Skin of body (tissue), 2 donors: ENCODE results near the gene NMNAT2. TPM values are rescaled to one million over a fixed set of nuclear protein-coding genes. Genes with fewer than 3 reads are reported as not detected.

ENCODE experiments used
- DNase-seq: peaks from one replicate; lab custom pipeline; 2025; lab: John Stamatoyannopoulos, UW
- total RNA-seq: library from RNA; depleted of rRNA; stranded (reverse); fragments of >200 nt; gene quantifications from one replicate; pipeline ENCODE4 v1.2.3, GENCODE V29; 2014

The NMNAT2 gene
- total RNA-seq, 1 donor from 2014 or later, result 0.79 TPM

- peak; percentile 50 for DNase-seq
Observed at GRCh38 chr1:183239793-183240525, 178.2 kb downstream of the NMNAT2 start.

DNA sequence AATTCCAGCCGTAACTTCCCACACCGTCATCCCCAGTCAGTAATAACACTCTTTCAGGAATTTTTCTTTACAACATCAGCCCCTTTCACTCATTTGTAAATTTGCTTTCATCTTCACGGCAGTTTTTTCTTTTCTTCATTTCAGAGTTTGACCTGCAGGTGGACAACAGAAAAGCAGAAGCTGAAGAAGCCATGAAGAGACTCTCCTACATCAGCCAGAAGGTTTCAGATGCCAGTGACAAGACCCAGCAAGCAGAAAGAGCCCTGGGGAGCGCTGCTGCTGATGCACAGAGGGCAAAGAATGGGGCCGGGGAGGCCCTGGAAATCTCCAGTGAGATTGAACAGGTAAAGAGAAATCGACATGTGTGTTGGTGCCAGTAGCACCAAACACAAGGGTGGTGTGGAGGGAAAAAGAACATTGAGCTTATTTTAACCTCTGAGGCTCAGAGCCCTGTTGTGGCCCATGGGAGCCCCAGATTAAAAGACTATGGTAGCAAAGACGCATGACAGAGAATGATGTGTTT, 178.9 kb downstream of the NMNAT2 start:
- DNase-seq, result no peak

DNA sequence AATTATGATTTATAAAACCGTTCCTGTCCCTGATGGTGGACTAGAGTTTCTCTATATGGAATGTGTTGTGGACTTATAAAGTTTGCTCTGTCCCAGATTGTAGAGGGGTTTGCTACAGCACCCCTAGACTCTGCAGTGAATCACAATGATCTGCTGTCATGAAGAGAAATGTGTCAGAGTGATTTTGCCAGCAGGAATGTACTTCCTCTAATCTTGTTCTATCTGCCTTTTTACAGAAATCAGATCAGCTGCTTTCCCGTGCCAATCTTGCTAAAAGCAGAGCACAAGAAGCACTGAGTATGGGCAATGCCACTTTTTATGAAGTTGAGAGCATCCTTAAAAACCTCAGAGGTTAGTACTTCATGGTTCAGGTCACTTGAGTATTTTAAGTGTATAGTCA, 180.1 kb downstream of the NMNAT2 start:
- DNase-seq, result no peak

DNA sequence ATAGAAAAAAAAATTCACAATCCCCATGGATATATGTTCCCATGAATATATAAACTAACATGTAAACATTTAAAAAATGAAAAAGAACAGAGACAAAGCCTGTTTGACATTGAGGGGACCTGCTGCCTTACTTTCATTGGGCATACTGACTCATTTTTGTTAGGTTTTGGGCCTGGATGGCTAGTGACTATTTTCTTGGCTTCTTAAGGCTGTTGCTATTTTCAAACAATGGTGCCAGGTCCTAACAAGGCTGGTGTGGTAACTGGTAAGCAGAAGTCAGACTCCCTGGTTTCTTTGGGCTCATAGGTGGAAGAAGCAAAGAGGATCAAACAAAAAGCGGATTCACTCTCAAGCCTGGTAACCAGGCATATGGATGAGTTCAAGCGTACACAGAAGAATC, 181.1 kb downstream of the NMNAT2 start:
- DNase-seq, result no peak

- DNase-seq, result no peak
Observed at GRCh38 chr1:183236158-183236725, 181.9 kb downstream of the NMNAT2 start.

DNA sequence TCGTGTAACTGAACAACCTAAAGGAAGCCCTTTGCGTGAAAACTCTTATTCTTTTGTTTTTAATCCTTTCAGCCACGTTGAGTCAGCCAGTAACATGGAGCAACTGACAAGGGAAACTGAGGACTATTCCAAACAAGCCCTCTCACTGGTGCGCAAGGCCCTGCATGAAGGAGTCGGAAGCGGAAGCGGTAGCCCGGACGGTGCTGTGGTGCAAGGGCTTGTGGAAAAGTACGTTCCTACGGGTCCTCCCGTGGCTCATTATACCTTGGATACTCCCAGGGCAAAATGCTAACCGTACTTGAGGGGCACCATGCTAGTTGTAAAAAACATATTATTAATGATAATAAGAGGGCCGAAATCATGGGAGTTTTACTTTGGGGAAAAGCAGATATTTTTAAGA, 182.7 kb downstream of the NMNAT2 start:
- no peak for DNase-seq

DNA sequence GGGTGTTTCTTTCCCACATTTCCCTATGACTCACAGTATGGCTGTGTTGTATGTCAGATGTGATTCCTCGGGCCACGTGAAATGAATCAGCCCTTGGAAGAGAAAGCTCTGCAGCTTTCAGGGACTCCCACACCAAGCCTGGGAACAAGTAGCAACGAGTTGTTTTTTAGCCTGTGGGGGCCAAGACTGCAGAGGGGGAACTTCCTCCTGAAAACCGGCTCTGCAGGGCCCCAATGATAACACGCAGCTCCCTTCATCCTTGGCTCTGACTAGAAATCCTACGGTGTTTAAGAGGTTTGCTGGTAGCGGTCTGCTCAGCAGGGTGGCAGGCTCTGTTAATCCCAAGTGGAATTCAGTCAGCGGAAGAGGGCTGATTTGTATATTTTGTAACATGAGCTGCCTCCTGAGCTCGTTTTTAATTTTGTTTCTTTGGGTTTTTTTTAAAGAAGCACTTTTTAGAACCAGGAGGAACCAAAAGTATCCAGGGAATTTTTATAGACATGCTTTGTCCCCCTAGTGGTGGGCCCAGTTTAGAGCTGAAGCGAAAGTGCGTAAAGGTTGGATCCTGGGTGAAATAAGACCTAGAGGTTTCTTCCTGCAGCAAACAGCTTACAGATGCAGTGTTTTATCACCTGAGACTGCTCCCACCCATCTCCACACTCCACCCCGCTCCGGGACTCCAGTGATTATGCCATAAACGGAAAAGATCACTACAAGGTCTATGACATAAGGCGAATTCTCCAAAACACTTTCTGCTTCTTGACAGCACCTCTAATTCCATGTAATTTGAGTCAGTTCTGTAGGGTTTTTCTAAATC, 183.3 kb downstream of the NMNAT2 start:
- DNase-seq, result peak; percentile 94

- no peak for DNase-seq
Observed at GRCh38 chr1:183233113-183233512, 185.1 kb downstream of the NMNAT2 start.

- DNase-seq, result no peak
Observed at GRCh38 chr1:183231545-183231944, 186.6 kb downstream of the NMNAT2 start.

DNA sequence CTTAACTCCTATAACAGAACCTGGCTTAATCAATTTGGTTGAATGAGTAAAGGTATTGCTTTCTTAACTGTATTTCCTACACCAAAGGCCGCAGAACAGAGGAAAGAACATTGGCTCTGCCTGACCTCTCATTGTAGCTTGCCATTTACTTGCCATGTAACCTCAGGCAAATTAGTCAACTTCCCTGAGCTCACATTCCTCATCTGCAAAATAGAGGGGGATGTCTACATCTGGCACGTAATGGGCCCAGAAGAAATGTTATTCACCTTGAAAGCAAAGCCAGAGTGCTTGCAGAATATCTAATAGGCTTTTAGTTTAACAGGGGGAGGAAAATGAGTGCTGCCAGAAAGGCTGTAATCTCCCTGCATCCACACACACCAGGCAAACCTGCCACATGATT, 187.8 kb downstream of the NMNAT2 start:
- no peak for DNase-seq

- no peak for DNase-seq
Observed at GRCh38 chr1:183228347-183229220, 189.6 kb downstream of the NMNAT2 start.

DNA sequence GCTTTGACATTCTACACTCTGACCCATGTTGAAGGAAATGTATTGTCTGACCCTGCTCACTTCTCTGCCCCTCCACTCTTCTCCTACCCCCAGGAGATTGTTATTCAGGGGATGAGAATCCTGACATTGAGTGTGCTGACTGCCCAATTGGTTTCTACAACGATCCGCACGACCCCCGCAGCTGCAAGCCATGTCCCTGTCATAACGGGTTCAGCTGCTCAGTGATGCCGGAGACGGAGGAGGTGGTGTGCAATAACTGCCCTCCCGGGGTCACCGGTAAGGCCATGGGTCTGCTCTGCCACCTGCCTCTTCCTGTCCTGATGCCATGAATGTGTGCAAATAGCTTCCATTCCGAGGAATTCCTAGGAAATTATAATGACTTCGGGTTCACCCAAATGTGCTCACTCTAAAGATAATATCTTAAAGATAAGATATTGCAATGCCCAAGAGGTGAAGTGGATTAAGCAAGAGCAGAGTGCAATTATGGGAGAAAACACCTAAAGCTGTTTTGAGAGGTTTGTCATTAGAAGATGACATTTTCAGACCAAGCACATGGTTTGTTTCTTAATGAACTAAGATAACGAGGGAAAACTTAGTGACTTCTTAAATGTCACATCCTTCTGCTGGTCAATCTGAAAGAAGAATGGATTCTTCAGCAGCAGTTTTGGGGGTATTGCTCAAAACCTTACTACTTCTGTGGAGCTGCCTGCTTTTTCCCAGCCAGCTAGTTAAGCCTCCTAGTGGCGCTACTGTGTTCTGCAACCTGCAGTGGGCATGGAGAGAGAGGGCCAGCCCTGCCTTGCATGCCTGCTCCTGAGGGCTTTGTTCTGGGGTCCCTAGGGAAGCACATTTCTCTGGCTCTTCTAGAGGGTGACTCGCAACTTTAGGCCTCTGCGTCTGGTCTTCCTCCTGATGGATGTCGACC, 190.5 kb downstream of the NMNAT2 start:
- DNase-seq, result no peak

GRCh38 chr1:183226963-183227362, 191.2 kb downstream of the NMNAT2 start:
- no peak for DNase-seq

DNA sequence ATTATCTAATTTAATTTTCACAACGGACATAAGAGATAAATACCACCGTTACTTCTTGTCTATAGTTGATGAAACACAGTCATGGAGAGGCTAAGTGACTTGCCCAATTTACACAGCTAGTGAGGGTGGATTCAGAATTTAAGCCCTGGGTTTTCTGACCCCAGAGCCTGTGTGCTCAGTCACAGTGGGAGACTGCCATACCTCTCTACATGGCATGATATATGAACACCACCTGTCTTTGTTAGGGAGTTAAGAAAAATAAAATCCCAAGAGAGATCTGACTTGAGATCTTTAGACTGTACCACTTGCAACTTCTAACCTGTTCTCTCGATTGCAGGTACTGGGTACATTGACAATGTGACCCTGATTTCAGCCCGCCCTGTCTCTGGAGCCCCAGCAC, 191.8 kb downstream of the NMNAT2 start:
- DNase-seq, result no peak

GRCh38 chr1:183223467-183223866, 194.7 kb downstream of the NMNAT2 start:
- no peak for DNase-seq

GRCh38 chr1:183222909-183223308, 195.3 kb downstream of the NMNAT2 start:
- DNase-seq, result no peak

- no peak for DNase-seq
Observed at GRCh38 chr1:183219616-183220009, 198.6 kb downstream of the NMNAT2 start.

DNA sequence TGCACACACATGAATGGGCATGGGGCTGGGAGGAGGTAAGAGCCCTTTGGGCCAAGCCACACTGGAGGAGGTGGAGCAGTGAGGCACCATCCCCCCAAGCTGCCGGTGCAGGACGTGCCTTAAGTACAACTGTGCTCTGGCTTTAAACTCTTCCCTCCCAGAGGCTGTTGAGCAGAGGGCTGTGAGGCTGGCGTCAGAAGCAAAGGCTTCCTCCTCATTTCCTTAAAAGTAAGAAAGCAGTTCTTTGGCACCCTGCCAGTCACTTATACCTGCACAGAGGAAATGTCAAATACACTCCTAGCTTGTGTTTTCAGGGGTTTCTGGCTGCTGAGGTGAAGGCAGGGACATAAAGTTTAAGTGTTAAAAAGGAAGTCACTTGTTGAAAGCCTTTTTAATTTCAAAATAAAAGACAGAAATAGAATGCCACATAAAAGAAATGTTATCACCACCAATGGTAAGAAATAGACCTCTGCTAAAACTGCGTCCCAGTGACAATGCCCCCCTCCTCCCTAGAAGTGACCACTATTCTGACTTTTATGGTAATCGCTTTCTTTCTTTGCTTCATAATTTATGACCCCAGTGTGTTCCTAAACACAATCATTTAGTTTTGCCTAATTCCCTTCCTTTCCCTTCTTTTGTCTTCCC, 199.1 kb downstream of the NMNAT2 start:
- DNase-seq, result peak; percentile 62

GRCh38 chr1:183218027-183218618, 200.1 kb downstream of the NMNAT2 start:
- DNase-seq, result peak; percentile 77
